GM12864 (cell line): ENCODE measurements around the gene PDHA1.
A peak's percentile ranks its signal among the peaks of the same experiment; 100 is the strongest.

Source experiments
- DNase-seq: peaks from one replicate; pipeline ENCODE4 v3.0.0-alpha.2; 2011; ENCODE audit warnings: low read depth
- H3K4me3 ChIP-seq: 2 replicates; pipeline ENCODE4 v1.5.1; 2011; ENCODE audit warnings: mild to moderate bottlenecking, low read depth, low read length, control low read depth
- CTCF ChIP-seq: IDR thresholded peaks from 2 replicates; pipeline ENCODE4 v1.5.1; 2011; ENCODE audit warnings: low read depth, mild to moderate bottlenecking, moderate library complexity, low read length, control low read depth, inconsistent platforms; ENCODE audit errors: missing control alignments

PDHA1 gene

GRCh38 chrX:19373351-19373891 is 29.7 kb downstream of the PDHA1 start:
- H3K4me3 ChIP-seq, result no peak overlapping the region
- DNase-seq, result no peak
- TF ChIP-seq CTCF, result no peak

GRCh38 chrX:19375546-19375945 is 31.8 kb downstream of the PDHA1 start:
- H3K4me3 ChIP-seq, result no peak overlapping the region
- DNase-seq, result no peak
- no peak for TF ChIP-seq CTCF

GRCh38 chrX:19377799-19378198 is 34.1 kb downstream of the PDHA1 start:
- TF ChIP-seq CTCF, result no peak
- no peak for DNase-seq
- H3K4me3 ChIP-seq, result no peak overlapping the region

GRCh38 chrX:19381326-19381725 is 37.6 kb downstream of the PDHA1 start:
- no peak for DNase-seq
- no peak overlapping the region for H3K4me3 ChIP-seq

GRCh38 chrX:19382555-19383145 is 38.9 kb downstream of the PDHA1 start:
- DNase-seq, result peak; percentile 2
- peak; percentile 74 for TF ChIP-seq CTCF
- no peak overlapping the region for H3K4me3 ChIP-seq

More at GRCh38 chrX:19381326-19381725, 37.6 kb downstream of the PDHA1 start:
- no peak for TF ChIP-seq CTCF

GRCh38 chrX:19386679-19387078 is 43.0 kb downstream of the PDHA1 start:
- no peak for DNase-seq
- H3K4me3 ChIP-seq, result no peak overlapping the region
- TF ChIP-seq CTCF, result no peak
